GM18909 (cell line): Measurements from ENCODE around the gene FAM200A.
A peak's percentile ranks its signal among the peaks of the same experiment; 100 is the strongest.
"Not testable (repeated sequence)": the region's sequence is repeated elsewhere in the genome, so short reads cannot be mapped to it uniquely, and the experiment has no call there.

Experiments
- ATAC-seq: cut with Tn5 transposase; IDR thresholded peaks from one replicate; pipeline ENCODE4 v1.9.1; 2021; ENCODE audit warnings: mild to moderate bottlenecking; ENCODE audit not compliant: unreplicated experiment, poor library complexity

The FAM200A gene

DNA sequence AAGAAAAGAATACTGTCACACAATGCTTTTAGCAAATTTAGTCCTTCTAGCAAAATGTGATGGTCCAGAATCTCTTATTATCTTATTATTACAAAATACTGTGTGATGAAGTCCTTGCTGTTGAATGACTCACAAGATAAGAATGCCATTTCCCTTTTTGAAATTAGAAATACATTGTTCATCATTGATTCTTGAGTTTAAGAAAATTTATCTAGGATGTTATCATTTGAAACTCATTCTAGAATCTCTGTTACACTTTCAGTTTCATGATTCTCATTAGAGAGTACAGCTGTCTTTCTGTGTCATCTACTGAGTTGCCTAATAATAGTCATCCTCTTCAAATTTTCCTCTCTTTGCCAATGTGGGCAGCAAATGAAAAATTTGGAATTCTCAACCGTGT, 37.9 kb downstream of the FAM200A start:
- ATAC-seq: no peak

DNA sequence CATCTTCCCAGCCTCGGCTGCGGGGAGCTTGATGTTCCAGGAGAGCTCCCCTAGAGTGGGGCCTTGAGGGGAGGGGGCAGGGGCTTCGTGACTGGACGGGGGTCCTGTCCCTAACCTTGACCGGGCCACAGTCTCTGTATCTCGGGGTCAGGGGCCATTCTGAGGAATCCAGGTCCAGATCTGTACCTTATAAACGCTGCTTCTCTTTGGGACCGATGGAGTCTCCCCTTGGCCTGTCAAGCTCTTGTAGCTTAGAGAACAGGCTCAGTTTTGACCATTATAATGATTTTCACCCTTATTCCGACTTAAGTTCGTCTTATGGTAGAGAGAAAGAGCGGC, 46.6 kb downstream of the FAM200A start:
- ATAC-seq: no peak

DNA sequence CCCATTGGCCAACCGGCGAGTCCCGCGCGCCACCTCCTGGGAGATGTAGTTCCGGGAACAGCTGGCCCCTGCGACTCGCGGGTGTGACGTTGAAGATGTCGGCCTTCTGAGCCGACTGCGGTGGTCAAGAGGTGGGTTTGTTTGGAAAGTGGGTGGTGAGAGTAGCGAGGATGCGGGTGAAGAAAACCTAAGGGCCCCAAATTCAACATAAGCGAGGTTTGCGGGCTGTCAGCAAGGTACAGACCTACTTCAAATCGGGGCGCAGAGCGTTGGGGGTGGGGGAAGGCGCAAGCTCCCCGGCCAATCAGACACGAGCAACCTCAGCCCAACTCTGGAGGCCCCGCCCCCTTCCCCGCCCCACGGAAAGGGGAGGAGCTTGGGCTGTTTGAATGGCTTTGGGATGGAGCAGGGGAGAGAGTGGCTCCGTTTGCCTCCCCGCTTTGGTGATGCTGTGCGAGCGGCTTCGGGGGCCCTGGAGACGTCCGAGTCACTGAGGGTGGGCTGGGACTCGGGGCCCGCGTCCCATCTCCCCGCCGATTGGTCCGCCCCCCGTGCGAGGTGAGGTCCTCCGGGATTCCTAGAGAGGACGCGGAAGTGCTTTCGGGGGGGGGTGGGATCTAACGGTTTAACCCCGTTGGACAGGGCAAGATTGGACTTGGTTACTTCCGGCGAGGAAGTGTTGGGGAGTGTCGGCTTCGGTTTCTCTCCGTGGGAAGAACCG, 47.2 kb downstream of the FAM200A start, which contains the start of gene ZKSCAN5:
Gene ZKSCAN5 (plus strand): TSS at position 60 of the 721 bp plus-strand sequence. CDS start 1,383 bp downstream, outside the sequence.
- peak; percentile 81 for ATAC-seq

DNA sequence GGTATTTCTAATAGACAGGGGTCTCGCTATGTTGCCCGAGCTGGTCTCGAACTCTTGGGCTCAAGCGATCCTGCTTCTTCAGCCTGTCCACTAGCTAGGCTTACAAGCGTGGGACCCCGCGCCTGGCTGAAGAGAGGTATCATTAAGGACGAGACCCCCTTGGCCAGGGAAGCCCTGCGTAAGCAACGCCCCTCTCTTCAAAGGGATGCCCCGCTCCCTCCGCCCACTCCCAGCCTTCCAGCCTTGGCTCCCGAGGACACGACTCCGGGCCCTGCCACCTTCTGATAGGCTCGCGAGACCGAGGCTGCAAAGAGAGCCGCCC, 47.7 kb downstream of the FAM200A start:
- no peak for ATAC-seq

DNA sequence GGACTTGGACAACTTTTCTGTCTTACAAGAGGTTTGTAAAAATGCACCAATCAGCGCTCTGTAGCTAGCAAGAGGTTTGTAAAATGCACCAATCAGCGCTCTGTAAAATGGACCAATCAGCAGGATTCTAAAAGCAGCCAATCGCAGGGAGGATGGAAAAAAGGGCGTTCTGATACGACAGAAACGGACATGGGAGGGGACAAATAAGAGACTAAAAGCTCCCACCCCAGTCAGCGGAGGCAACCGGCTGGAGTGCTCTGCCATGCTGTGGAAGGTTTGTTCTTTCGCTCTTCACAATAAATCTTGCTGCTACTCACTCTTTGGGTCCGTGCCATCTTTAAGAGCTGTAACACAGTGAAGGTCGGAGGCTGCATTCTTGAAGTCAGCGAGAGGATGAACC, 50.7 kb downstream of the FAM200A start:
- not testable (repeated sequence) for ATAC-seq

GRCh38 chr7:99500637-99501009, 51.3 kb downstream of the FAM200A start:
- ATAC-seq: no peak

GRCh38 chr7:99499721-99500636, 51.9 kb downstream of the FAM200A start, which contains the start of gene ZNF394:
Gene ZNF394, minus strand, starts transcription at chr7:99500281. Its CDS starts 188 bp downstream, at chr7:99500093.
- ATAC-seq: peak; percentile 47

- ATAC-seq: peak; percentile 11
Observed at GRCh38 chr7:99499371-99499720, 52.6 kb downstream of the FAM200A start.

DNA sequence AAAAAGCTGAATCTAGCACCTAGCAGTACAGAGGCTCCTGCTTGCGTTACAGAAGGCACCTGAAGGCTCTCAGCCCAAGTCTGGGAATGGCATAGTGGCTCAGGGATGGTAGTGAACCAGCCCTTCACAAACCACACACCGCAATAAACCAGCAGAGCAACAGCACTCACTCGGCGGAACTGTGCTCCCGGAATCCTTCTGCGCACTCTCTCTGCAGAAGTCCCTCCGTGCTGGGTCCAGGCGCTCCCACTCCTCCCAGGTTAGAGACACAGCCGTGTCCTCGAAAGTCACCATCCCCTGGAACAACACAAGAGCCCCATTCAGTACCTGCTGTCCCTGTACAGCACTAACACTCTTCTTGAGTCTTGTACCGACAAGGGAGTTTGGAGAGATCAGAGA, 53.4 kb downstream of the FAM200A start:
- ATAC-seq: no peak

DNA sequence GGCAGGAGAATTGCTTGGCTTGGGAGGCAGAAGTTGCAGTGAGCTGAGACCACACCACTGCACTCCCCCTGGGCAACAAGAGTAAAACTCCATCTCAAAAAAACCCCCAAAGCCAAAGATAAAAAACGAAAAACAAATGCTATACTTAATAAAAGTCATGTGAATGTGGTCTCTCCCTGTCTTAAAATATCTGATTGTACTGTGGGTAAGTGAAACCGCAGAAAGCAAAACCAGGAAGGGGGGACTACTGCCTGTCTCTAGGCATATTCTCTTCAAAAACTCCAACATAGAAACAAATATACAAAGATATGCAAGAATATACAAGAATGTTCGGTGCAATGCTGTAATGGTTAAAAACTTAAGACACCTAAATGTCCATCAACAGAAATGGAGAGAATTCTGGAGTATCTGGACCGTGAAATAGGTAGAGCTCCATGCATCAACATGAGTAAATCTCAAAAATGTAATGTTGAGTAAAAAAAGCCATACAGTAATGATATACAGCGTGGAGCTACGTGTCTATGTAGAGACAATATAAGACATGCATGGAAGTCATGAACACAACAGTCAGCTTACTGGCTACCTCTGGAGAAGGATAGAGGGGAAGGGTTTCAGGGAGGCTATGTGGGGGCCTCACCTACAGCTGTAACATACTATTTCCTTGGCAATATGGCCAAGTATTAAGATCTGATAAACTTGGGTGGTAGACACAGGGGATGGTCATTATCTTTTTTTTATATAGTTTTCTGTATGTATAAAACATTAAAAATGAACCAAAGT, 54.0 kb downstream of the FAM200A start:
- ATAC-seq: no peak
